Pancreas (tissue), 10 donors: ENCODE results near the gene DOCK11. TPM values are rescaled to one million over a fixed set of nuclear protein-coding genes. Genes with fewer than 3 reads are reported as not detected.
"Not testable (repeated sequence)": the region's sequence is repeated elsewhere in the genome, so short reads cannot be mapped to it uniquely, and the experiment has no call there.

ENCODE experiments used
- ATAC-seq, 4 donors: fragments of 200-7000 bp; cut with Tn5 transposase; one replicate each; pipeline versions ENCODE4 v1.8.0 to v1.9.1; 2020; ENCODE audit warnings: mild to moderate bottlenecking in 4 of 4, moderate library complexity in 4 of 4
- DNase-seq, 6 donors: peaks; one replicate each; pipeline ENCODE4 v3.0.0-alpha.2; 2020
- FAIRE-seq: peaks from 2 replicates; lab custom pipeline; 2012; peaks lifted over from hg19 to GRCh38; lab: Jason Lieb, UNC
- H3K27ac ChIP-seq, 4 donors: fragments of 200-600 bp; sonication (generic); 1 replicate in 3 of 4; 2 replicates in 1 of 4; pipeline versions ENCODE4 v1.5.0 to v1.8.0; 2020
- H3K27me3 ChIP-seq, 4 donors: fragments of 200-600 bp; one replicate each; pipeline ENCODE4 v1.8.0; 2021
- H3K36me3 ChIP-seq, 3 donors: fragments of 200-600 bp; sonication (generic) in 1 of 3; one replicate each; pipeline versions ENCODE4 v1.5.0 to v1.8.0; 2020 to 2021
- H3K4me1 ChIP-seq, 3 donors: fragments of 200-600 bp; one replicate each; pipeline ENCODE4 v1.8.0; 2021
- H3K4me3 ChIP-seq, 4 donors: fragments of 200-600 bp; sonication (generic) in 2 of 4; one replicate each; pipeline versions ENCODE4 v1.5.0 to v1.8.0; 2020 to 2021
- H3K9me3 ChIP-seq, 4 donors: fragments of 200-600 bp; one replicate each; pipeline ENCODE4 v1.8.0; 2021
- CTCF ChIP-seq, 4 donors: fragments of 200-600 bp; sonication (generic) in 3 of 4; IDR thresholded peaks; one replicate each; pipeline versions ENCODE4 v1.5.0 to v1.8.0; 2021; ENCODE audit warnings: antibody characterized with exemption in 4 of 4
- WGBS, 2 donors: extraction: QIAGEN DNeasy Blood & Tissue Kit; methylation state at CpG; one replicate each; pipeline ENCODE4 v1.1.7; 2013; 5-methylcytosine and 5-hydroxymethylcytosine counted together
- intact Hi-C, 3 donors: fragments of 100-400 bp; cut with DNase I; formaldehyde crosslinking; loops; one replicate each; pipeline versions ENCODE4 v1.11.1 to v1.14.2; 2022
- polyA plus RNA-seq, 2 donors: library from polyadenylated mRNA; stranded (reverse); fragments of 200-250 nt; gene quantifications; one replicate each; pipeline ENCODE4 v1.2.3, GENCODE V29; 2013
- total RNA-seq, 6 donors: library from RNA; stranded (reverse); fragmentation: NEBNext Ultra II Directional in 4 of 6; extraction: Animal tissue kit (Norgen Biotek cat#: 25700) in 4 of 6; gene quantifications; one replicate each; pipeline versions ENCODE4 v1.2.1 to v1.2.4, GENCODE V29; 2021 to 2023
- donor health status: healthy with polysubstance abuse.
- donor health status: DM: no; HTN: no; CAD: no; lungs with moderate emphysema.
- donor health status: DM: no; HTN: no; CAD: no.
- donor health status: control.
- donor health status: control.
- donor health status: Bipolar disorder and iron deficiency.
- donor health status: DM: yes; HTN: yes; CAD: no.
- donor health status: DM: no; HTN: no; CAD: no.
- donor health status: DM: no; HTN: no; CAD: no.
- donor health status: DM: yes; HTN: yes; CAD: no.

The DOCK11 gene
- total and polyA plus RNA-seq, 8 donors, result 0.65 to 8.1 (median 2.4) TPM

GRCh38 chrX:118694638-118695037 is 199.0 kb downstream of the DOCK11 start:
- Histone ChIP-seq H3K4me3 (no peak overlapping the region), H3K9me3 (no peaks in the 10 kb centered on the region), H3K4me1 (no peaks in the 10 kb centered on the region), H3K27me3 (peaks cover 0 to 3% (median 0%) of the 10 kb centered on the region in 4 donors), H3K27ac (no peak overlapping the region), H3K36me3 (no peaks in the 10 kb centered on the region)
- WGBS, 2 donors, result 81 to 82% methylated on average over 6 of the region's 6 CpGs
- peak; percentile 63 for FAIRE-seq
- no peak for DNase-seq
- ATAC-seq, result no peak
- TF ChIP-seq CTCF (IDR thresholded peaks at IDR 0.05), result no peak
- intact Hi-C loops, result no loop called here

GRCh38 chrX:118698516-118699170 is 203.0 kb downstream of the DOCK11 start:
- Histone ChIP-seq H3K9me3 (no peaks in the 10 kb centered on the region), H3K4me3 (no peak overlapping the region), H3K4me1 (no peaks in the 10 kb centered on the region), H3K27me3 (peaks cover 0 to 3% (median 0%) of the 10 kb centered on the region in 4 donors), H3K27ac (no peak overlapping the region), H3K36me3 (no peaks in the 10 kb centered on the region)
- no peak for TF ChIP-seq CTCF (IDR thresholded peaks at IDR 0.05)
- no peak for DNase-seq
- intact Hi-C loops, result no loop called here
- peak in 1 of 4 donors; percentile 54 for ATAC-seq
- no peak for FAIRE-seq
- WGBS, 2 donors, result 61 to 73% methylated on average over 5 of the region's 5 CpGs

GRCh38 chrX:118702741-118703140 is 207.1 kb downstream of the DOCK11 start:
- Histone ChIP-seq H3K36me3 (no peaks in the 10 kb centered on the region), H3K27me3 (no peaks in the 10 kb centered on the region), H3K4me3 (no peak overlapping the region), H3K27ac (no peak overlapping the region), H3K9me3 (no peaks in the 10 kb centered on the region), H3K4me1 (no peaks in the 10 kb centered on the region)
- WGBS, 2 donors, result 79 to 81% methylated on average over 5 of the region's 5 CpGs
- DNase-seq (no peak), ATAC-seq (no peak), FAIRE-seq (no peak)
- TF ChIP-seq CTCF (IDR thresholded peaks at IDR 0.05), result no peak
- intact Hi-C loops, result no loop called here

DNA sequence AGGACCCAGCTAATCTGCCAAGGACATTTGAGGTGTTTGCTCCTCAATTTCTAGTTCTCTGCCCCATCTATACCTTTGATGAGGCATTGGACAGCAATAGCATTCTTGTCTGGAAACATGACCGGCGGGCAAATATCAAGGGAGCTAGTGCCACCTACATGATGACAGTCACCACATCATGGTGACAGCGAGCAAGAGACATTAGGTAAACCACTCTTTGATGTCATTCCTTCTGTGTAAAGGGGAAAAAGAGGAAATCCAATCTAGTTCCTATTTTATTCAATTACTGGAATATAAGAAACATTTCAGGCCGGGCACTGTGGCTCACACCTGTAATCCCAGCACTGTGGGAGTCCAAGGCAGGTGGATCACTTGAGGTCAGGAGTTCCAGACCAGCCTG is 211.1 kb downstream of the DOCK11 start:
- no peak for TF ChIP-seq CTCF (IDR thresholded peaks at IDR 0.05)
- Histone ChIP-seq H3K4me1 (no peaks in the 10 kb centered on the region), H3K27ac (no peak overlapping the region), H3K9me3 (no peaks in the 10 kb centered on the region), H3K4me3 (no peak overlapping the region), H3K27me3 (no peaks in the 10 kb centered on the region), H3K36me3 (no peaks in the 10 kb centered on the region)
- FAIRE-seq (no peak), DNase-seq (no peak), ATAC-seq (no peak)
- intact Hi-C loops, result no loop called here
- WGBS, 2 donors, result 77 to 87% methylated on average over 4 of the region's 4 CpGs

DNA sequence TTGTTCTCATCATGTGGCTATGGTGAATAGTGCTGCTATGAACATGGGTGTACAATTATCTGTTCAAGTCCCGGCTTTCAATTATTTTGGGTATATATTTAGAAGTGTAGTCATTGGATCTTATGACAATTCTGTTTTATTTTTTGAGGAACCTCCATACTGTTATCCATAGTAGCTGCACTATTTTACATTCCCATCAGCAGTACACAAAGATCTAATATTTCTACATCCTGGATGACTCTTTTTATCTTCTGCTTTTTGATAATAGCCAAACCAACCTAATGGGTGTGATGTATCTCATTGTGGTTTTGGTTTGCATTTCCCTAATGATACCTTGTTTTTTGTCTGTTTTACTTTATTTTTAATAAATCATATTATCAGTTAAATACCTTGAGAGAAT is 218.9 kb downstream of the DOCK11 start:
- Histone ChIP-seq H3K27me3 (no peaks in the 10 kb centered on the region), H3K27ac (no peak overlapping the region), H3K9me3 (no peaks in the 10 kb centered on the region), H3K4me3 (no peak overlapping the region), H3K36me3 (no peaks in the 10 kb centered on the region), H3K4me1 (no peaks in the 10 kb centered on the region)
- ATAC-seq (no peak), DNase-seq (no peak), FAIRE-seq (no peak)
- 88 to 89% methylated on average over 1 of the region's 1 CpG for WGBS, 2 donors
- no peak for TF ChIP-seq CTCF (IDR thresholded peaks at IDR 0.05)
- intact Hi-C loops, result no loop called here

- H3K36me3 ChIP-seq, H3K27me3 ChIP-seq, H3K27ac ChIP-seq, H3K4me3 ChIP-seq, DNase-seq, H3K4me1 ChIP-seq, H3K9me3 ChIP-seq, ATAC-seq, FAIRE-seq, intact Hi-C loops: not testable (repeated sequence)
- WGBS, 2 donors, result 88 to 95% methylated on average over 14 of the region's 14 CpGs
Observed at GRCh38 chrX:118715917-118716316, 220.3 kb downstream of the DOCK11 start.

DNA sequence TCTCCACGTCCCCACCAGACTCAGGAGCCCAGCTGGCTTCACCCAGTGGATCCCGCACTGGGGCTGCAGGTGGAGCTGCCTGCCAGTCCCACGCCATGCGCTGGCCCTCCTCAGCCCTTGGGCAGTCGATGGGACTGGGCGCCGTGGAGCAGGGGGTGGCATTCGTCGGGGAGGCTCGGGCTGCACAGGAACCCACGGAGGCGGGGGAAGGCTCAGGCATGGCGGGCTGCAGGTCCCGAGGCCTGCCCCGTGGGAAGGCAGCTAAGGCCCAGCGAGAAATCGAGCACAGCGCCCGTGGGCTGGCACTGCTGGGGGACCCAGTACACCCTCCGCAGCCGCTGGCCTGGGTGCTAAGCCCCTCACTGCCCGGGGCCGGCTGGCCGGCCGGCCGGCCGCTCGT is 221.2 kb downstream of the DOCK11 start:
- intact Hi-C loops, FAIRE-seq, H3K9me3 ChIP-seq, H3K27me3 ChIP-seq, H3K27ac ChIP-seq, H3K4me3 ChIP-seq, H3K36me3 ChIP-seq, H3K4me1 ChIP-seq, ATAC-seq: not testable (repeated sequence)
- WGBS, 2 donors, result 91 to 94% methylated on average over 17 to 28 of the region's 28 CpGs
- peak in 1 of 6 donors; percentile 44 for DNase-seq
